HepG2 (cell line): ENCODE data around the gene RAB15. TPM values are rescaled to one million over a fixed set of nuclear protein-coding genes. Genes with fewer than 3 reads are reported as not detected.

Experiments
- ATF7 ChIP-seq, 2 experiments: fragments of 450-650 bp in 1 of 2; sonication (generic) in 1 of 2; formaldehyde crosslinking in 1 of 2; IDR thresholded peaks; 2 replicates each; pipeline versions ENCODE4 v1.4.0 to v1.6.1; 2016 to 2020; ENCODE audit warnings: antibody characterized with exemption in 1 of 2, mild to moderate bottlenecking in 1 of 2, missing genetic modification reagents in 1 of 2
- CHD4 ChIP-seq: fragments of 200-600 bp; sonication (generic); IDR thresholded peaks from 2 replicates; pipeline ENCODE4 v1.7.0; 2017; ENCODE audit warnings: mild to moderate bottlenecking, low read length, borderline replicate concordance
- HIVEP1 ChIP-seq: sonication (generic); formaldehyde crosslinking; IDR thresholded peaks from 2 replicates; pipeline ENCODE4 v1.4.0; 2020; ENCODE audit warnings: mild to moderate bottlenecking, missing genetic modification reagents
- MED8 ChIP-seq: sonication (generic); formaldehyde crosslinking; IDR thresholded peaks from 2 replicates; pipeline ENCODE4 v1.8.1; 2023; ENCODE audit warnings: mild to moderate bottlenecking, missing genetic modification reagents; ENCODE audit not compliant: insufficient replicate concordance
- REPIN1 ChIP-seq: sonication (generic); formaldehyde crosslinking; IDR thresholded peaks from 2 replicates; pipeline ENCODE4 v1.8.0; 2022; ENCODE audit warnings: missing genetic modification reagents, low read depth, mild to moderate bottlenecking, borderline replicate concordance
- THAP7 ChIP-seq: sonication (generic); formaldehyde crosslinking; IDR thresholded peaks from 2 replicates; pipeline ENCODE4 v1.8.1; 2023; ENCODE audit warnings: mild to moderate bottlenecking, missing genetic modification reagents
- ZBTB1 ChIP-seq: sonication (generic); formaldehyde crosslinking; IDR thresholded peaks from 2 replicates; pipeline ENCODE4 v1.4.0; 2020; ENCODE audit warnings: missing genetic modification reagents, borderline replicate concordance
- ZNF382 ChIP-seq: sonication (generic); formaldehyde crosslinking; IDR thresholded peaks from 2 replicates; pipeline ENCODE4 v1.5.0; 2020; ENCODE audit warnings: missing genetic modification reagents, mild to moderate bottlenecking, borderline replicate concordance
- ZNF530 ChIP-seq: sonication (generic); formaldehyde crosslinking; IDR thresholded peaks from 2 replicates; pipeline ENCODE4 v1.5.0; 2020; ENCODE audit warnings: low read depth, mild to moderate bottlenecking, missing genetic modification reagents
- ZNF646 ChIP-seq: sonication (generic); formaldehyde crosslinking; IDR thresholded peaks from 2 replicates; pipeline ENCODE4 v1.9.0; 2021; ENCODE audit warnings: mild to moderate bottlenecking, missing genetic modification reagents
- polyA plus RNA-seq, 8 experiments: library from polyadenylated mRNA; depleted of rRNA in 3 of 8; stranded (reverse) in 7 of 8; unstranded in 1 of 8; fragments of >200 nt; fragmentation: Illumina TruSeq in 4 of 8; extraction: Trizol in 4 of 8; gene quantifications; 2 replicates each; pipeline versions ENCODE4 v1.2.1 to v1.2.3, GENCODE V29; 2011 to 2016; ENCODE audit warnings: low read depth in 4 of 8, missing spikeins in 1 of 8, mixed read lengths in 1 of 8; ENCODE audit not compliant: insufficient read depth in 1 of 8
- total RNA-seq, 5 experiments: library from RNA; depleted of rRNA; stranded (reverse); fragments of >200 nt; fragmentation: Illumina TruSeq; extraction: Trizol; gene quantifications; 2 replicates each; pipeline ENCODE4 v1.2.3, GENCODE V29; 2016; ENCODE audit warnings: low read depth in 1 of 5
- TF ChIP-seq, protein P1 (sequence below): sonication (generic); formaldehyde crosslinking; IDR thresholded peaks from 2 replicates; pipeline ENCODE4 v1.4.0; 2020; ENCODE audit warnings: missing genetic modification reagents, mild to moderate bottlenecking, borderline replicate concordance

The RAB15 gene
- total and polyA plus RNA-seq, 2 of the 13 experiments (the other 11 are each of a cell fraction or from before 2014, with no cell fraction given): 7.4 to 18.5 TPM

GRCh38 chr14:64986648-64987437, 14.7 kb upstream of the RAB15 start, which contains the start of gene FNTB (continued):
- no peak for TF ChIP-seq ZNF530 (CRISPR knock-in tag)
- peak; percentile 93; the same call in 1 of the 2 replicates for TF ChIP-seq REPIN1 (CRISPR knock-in tag)
- peak; percentile 48; the same call in 1 of the 2 replicates for TF ChIP-seq HIVEP1 (CRISPR knock-in tag)
- no peak for TF ChIP-seq ATF7 (IDR thresholded peaks at IDR 0.05)
- no peak for TF ChIP-seq ATF7 (CRISPR knock-in tag; IDR thresholded peaks at IDR 0.05)
- TF ChIP-seq ZNF646: no peak
- no peak for TF ChIP-seq ZBTB1
- 0 out of 2 replicates have a peak, but pooled peaks have one; percentile 42 for TF ChIP-seq CHD4
- no peak for TF ChIP-seq ZNF382 (CRISPR knock-in tag)
- TF ChIP-seq THAP7 (CRISPR knock-in tag): 0 out of 2 replicates have a peak, but pooled peaks have one; percentile 38
- TF ChIP-seq, protein P1, sequence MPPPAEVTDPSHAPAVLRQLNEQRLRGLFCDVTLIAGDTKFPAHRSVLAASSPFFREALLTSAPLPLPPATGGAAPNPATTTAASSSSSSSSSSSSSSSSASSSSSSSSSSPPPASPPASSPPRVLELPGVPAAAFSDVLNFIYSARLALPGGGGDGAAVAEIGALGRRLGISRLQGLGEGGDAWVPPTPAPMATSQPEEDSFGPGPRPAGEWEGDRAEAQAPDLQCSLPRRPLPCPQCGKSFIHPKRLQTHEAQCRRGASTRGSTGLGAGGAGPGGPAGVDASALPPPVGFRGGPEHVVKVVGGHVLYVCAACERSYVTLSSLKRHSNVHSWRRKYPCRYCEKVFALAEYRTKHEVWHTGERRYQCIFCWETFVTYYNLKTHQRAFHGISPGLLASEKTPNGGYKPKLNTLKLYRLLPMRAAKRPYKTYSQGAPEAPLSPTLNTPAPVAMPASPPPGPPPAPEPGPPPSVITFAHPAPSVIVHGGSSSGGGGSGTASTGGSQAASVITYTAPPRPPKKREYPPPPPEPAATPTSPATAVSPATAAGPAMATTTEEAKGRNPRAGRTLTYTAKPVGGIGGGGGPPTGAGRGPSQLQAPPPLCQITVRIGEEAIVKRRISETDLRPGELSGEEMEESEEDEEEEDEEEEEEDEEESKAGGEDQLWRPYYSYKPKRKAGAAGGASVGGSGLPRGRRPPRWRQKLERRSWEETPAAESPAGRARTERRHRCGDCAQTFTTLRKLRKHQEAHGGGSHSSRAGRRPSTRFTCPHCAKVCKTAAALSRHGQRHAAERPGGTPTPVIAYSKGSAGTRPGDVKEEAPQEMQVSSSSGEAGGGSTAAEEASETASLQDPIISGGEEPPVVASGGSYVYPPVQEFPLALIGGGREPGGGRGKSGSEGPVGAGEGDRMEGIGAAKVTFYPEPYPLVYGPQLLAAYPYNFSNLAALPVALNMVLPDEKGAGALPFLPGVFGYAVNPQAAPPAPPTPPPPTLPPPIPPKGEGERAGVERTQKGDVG: 0 out of 2 replicates have a peak, but pooled peaks have one; percentile 86
- peak; percentile 74 for TF ChIP-seq MED8 (CRISPR knock-in tag)
